Neural cell (in vitro differentiated cells): ENCODE results near the gene HBM. TPM values are rescaled to one million over a fixed set of nuclear protein-coding genes. Genes with fewer than 3 reads are reported as not detected.

Experiments used
- H2AFZ ChIP-seq: fragments of 200-600, 300-800 bp; sonication (generic), shearing (Covaris generic); 2 replicates; pipeline ENCODE4 v1.6.0; 2014; ENCODE audit warnings: low read depth, mild to moderate bottlenecking, antibody characterized with exemption, low read length, moderate library complexity
- H3F3A ChIP-seq: fragments of 200-600 bp; shearing (Covaris generic); 2 replicates; pipeline ENCODE4 v1.6.1; 2016; ENCODE audit warnings: mild to moderate bottlenecking, moderate library complexity, mixed read lengths, antibody characterized with exemption, low read length; ENCODE audit not compliant: insufficient read depth, poor library complexity, severe bottlenecking
- H3K27ac ChIP-seq: fragments of 200-600, 300-800 bp; sonication (generic), shearing (Covaris generic); 2 replicates; pipeline ENCODE4 v1.5.1; 2014; ENCODE audit warnings: mild to moderate bottlenecking, low read length, moderate library complexity
- H3K27me3 ChIP-seq: fragments of 300-800, 200-600 bp; sonication (generic), shearing (Covaris generic); 2 replicates; pipeline ENCODE4 v1.6.0; 2014; ENCODE audit warnings: mild to moderate bottlenecking, low read depth, low read length, moderate library complexity; ENCODE audit not compliant: insufficient read depth
- H3K36me3 ChIP-seq: fragments of 300-800, 200-600 bp; sonication (generic), shearing (Covaris generic); 2 replicates; pipeline ENCODE4 v1.5.1; 2014; ENCODE audit warnings: mild to moderate bottlenecking, antibody characterized with exemption, low read length, moderate library complexity; ENCODE audit not compliant: insufficient read depth
- H3K4me2 ChIP-seq: fragments of 300-800, 200-600 bp; sonication (generic), shearing (Covaris generic); 2 replicates; pipeline ENCODE4 v1.6.0; 2014; ENCODE audit warnings: mild to moderate bottlenecking, low read length
- H3K4me3 ChIP-seq: fragments of 300-800, 200-600 bp; sonication (generic), shearing (Covaris generic); 2 replicates; pipeline ENCODE4 v1.5.1; 2014; ENCODE audit warnings: mild to moderate bottlenecking, low read length, moderate library complexity
- H3K79me2 ChIP-seq: fragments of 200-600 bp; shearing (Covaris generic); replicated peaks from 2 replicates; pipeline ENCODE4 v1.6.0; 2014; ENCODE audit warnings: mild to moderate bottlenecking, low read length, moderate library complexity; ENCODE audit not compliant: insufficient read depth
- H3K9ac ChIP-seq: fragments of 300-800, 200-600 bp; sonication (generic), shearing (Covaris generic); 2 replicates; pipeline ENCODE4 v1.6.1; 2016; ENCODE audit warnings: mild to moderate bottlenecking, low read length, mixed read lengths
- H3K9me2 ChIP-seq: fragments of 200-600 bp; shearing (Covaris generic); 2 replicates; pipeline ENCODE4 v1.6.1; 2016; ENCODE audit warnings: mild to moderate bottlenecking, low read length, mixed read lengths; ENCODE audit not compliant: insufficient read depth
- H3K9me3 ChIP-seq: fragments of 200-600, 300-800 bp; sonication (generic), shearing (Covaris generic); 2 replicates; pipeline ENCODE4 v1.6.1; 2016; ENCODE audit warnings: mild to moderate bottlenecking, mixed run types, low read length, moderate library complexity, mixed read lengths
- H4K20me1 ChIP-seq: fragments of 200-600 bp; shearing (Covaris generic); 2 replicates; pipeline ENCODE4 v1.6.1; 2016; ENCODE audit warnings: mild to moderate bottlenecking, mixed run types; ENCODE audit not compliant: insufficient read depth
- CTCF ChIP-seq: fragments of 450-650 bp; IDR thresholded peaks from 2 replicates; pipeline ENCODE4 v1.5.1; 2014; ENCODE audit warnings: antibody characterized with exemption, mild to moderate bottlenecking, moderate library complexity; ENCODE audit not compliant: poor library complexity, severe bottlenecking
- EP300 ChIP-seq: fragments of 450-650 bp; conservative IDR thresholded peaks from 2 replicates; pipeline ENCODE4 v1.6.1; 2014; ENCODE audit warnings: antibody characterized with exemption, mild to moderate bottlenecking, moderate library complexity; ENCODE audit not compliant: poor library complexity, severe bottlenecking
- EZH2 ChIP-seq: fragments of 200-600, 300-800 bp; shearing (Covaris generic), sonication (generic); IDR thresholded peaks from 2 replicates; pipeline ENCODE4 v1.6.1; 2014; ENCODE audit warnings: antibody characterized with exemption, low read length, borderline replicate concordance, mild to moderate bottlenecking; ENCODE audit not compliant: insufficient read depth, poor library complexity, severe bottlenecking
- MXI1 ChIP-seq: fragments of 450-650 bp; conservative IDR thresholded peaks from 2 replicates; pipeline ENCODE4 v1.6.1; 2014; ENCODE audit warnings: antibody characterized with exemption, mild to moderate bottlenecking; ENCODE audit not compliant: poor library complexity, severe bottlenecking
- POLR2AphosphoS5 ChIP-seq: IDR thresholded peaks from 2 replicates; pipeline ENCODE4 v1.6.1; 2012
- RAD21 ChIP-seq: fragments of 450-650 bp; conservative IDR thresholded peaks from 2 replicates; pipeline ENCODE4 v1.6.1; 2014; ENCODE audit warnings: antibody characterized with exemption, mild to moderate bottlenecking, moderate library complexity
- SMC3 ChIP-seq: fragments of 450-650 bp; conservative IDR thresholded peaks from 2 replicates; pipeline ENCODE4 v1.6.1; 2014; ENCODE audit warnings: antibody characterized with exemption, mild to moderate bottlenecking, moderate library complexity; ENCODE audit not compliant: poor library complexity
- TAF1 ChIP-seq: IDR thresholded peaks from 2 replicates; pipeline ENCODE4 v1.6.1; 2012; ENCODE audit warnings: low read depth
- polyA plus RNA-seq: library from polyadenylated mRNA; depleted of rRNA; stranded (reverse); fragments of >200 nt; gene quantifications from 2 replicates; pipeline ENCODE4 v1.2.3, GENCODE V29; 2014
- TF ChIP-seq, protein P1 (sequence below): IDR thresholded peaks from 2 replicates; pipeline ENCODE4 v1.6.1; 2012; ENCODE audit warnings: borderline replicate concordance

The HBM gene
- polyA plus RNA-seq, 1 donor from 2014 or later: not detected

- no peak overlapping the region for H3K27ac ChIP-seq
- peaks cover 58% of the 10 kb centered on the region for H3K27me3 ChIP-seq
- H3K4me2 ChIP-seq: no peak overlapping the region
- no peaks in the 10 kb centered on the region for H3K79me2 ChIP-seq
- H3K9me2 ChIP-seq: no peaks in the 10 kb centered on the region
- no peaks in the 10 kb centered on the region for H3K9me3 ChIP-seq
- no peak overlapping the region for H2AFZ ChIP-seq
- H3K9ac ChIP-seq: no peak overlapping the region
- H3F3A ChIP-seq: no peaks in the 10 kb centered on the region
- H4K20me1 ChIP-seq: no peaks in the 10 kb centered on the region
- H3K4me3 ChIP-seq: no peak overlapping the region
- no peaks in the 10 kb centered on the region for H3K36me3 ChIP-seq
- no peak for TF ChIP-seq EZH2
- no peak for TF ChIP-seq MXI1
- TF ChIP-seq POLR2AphosphoS5: no peak
- no peak for TF ChIP-seq EP300
- TF ChIP-seq TAF1: no peak
- no peak for TF ChIP-seq CTCF
- no peak for TF ChIP-seq RAD21
- TF ChIP-seq SMC3: no peak
- TF ChIP-seq, protein P1, sequence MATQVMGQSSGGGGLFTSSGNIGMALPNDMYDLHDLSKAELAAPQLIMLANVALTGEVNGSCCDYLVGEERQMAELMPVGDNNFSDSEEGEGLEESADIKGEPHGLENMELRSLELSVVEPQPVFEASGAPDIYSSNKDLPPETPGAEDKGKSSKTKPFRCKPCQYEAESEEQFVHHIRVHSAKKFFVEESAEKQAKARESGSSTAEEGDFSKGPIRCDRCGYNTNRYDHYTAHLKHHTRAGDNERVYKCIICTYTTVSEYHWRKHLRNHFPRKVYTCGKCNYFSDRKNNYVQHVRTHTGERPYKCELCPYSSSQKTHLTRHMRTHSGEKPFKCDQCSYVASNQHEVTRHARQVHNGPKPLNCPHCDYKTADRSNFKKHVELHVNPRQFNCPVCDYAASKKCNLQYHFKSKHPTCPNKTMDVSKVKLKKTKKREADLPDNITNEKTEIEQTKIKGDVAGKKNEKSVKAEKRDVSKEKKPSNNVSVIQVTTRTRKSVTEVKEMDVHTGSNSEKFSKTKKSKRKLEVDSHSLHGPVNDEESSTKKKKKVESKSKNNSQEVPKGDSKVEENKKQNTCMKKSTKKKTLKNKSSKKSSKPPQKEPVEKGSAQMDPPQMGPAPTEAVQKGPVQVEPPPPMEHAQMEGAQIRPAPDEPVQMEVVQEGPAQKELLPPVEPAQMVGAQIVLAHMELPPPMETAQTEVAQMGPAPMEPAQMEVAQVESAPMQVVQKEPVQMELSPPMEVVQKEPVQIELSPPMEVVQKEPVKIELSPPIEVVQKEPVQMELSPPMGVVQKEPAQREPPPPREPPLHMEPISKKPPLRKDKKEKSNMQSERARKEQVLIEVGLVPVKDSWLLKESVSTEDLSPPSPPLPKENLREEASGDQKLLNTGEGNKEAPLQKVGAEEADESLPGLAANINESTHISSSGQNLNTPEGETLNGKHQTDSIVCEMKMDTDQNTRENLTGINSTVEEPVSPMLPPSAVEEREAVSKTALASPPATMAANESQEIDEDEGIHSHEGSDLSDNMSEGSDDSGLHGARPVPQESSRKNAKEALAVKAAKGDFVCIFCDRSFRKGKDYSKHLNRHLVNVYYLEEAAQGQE: no peak
These were observed 12.9 kb downstream of the HBM start for GRCh38 chr16:178668-179015.

DNA sequence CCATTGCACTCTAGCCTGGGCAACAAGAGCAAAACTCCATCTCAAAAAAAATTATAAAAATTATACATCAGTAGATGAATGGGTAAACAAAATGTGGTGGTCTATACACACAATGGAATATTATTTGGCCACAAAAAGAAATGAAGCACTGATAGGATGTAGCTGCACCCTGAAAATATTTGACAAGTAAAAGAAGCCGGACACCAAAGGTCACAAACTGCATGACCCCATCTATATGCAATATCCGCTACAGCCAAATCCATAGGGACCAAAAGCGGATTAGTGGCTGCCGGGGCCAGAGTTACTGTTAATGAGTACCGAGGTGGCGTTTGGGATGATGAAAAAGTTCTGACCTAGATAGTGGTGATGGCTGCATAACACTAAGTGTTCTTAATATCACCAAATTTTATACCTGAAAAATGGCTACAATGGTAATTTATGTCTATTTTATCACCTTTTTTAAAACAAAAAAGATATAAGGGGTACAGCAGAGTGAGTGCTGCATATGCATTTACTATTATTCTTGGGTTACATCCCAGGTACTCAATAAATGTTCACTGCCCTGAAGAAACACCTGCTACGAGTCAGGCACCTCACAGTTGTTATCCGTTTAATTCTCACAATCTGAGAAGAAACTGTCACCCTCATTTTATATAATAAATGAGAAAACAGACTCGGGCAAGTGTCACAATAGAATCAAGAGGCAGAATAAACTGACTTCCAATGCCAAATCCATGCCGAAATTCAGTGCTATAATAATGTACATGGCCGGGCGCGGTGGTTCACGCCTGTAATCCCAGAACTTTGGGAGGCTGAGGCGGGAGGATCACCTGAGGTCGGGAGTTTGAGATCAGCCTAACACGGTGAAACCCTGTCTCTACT lies 13.7 kb downstream of the HBM start:
- no peak overlapping the region for H3K4me2 ChIP-seq
- H3K9me2 ChIP-seq: no peaks in the 10 kb centered on the region
- no peaks in the 10 kb centered on the region for H4K20me1 ChIP-seq
- no peaks in the 10 kb centered on the region for H3K36me3 ChIP-seq
- no peak overlapping the region for H2AFZ ChIP-seq
- TF ChIP-seq CTCF (no peak), SMC3 (no peak), MXI1 (no peak), TAF1 (no peak), POLR2AphosphoS5 (no peak), EP300 (no peak)
- TF ChIP-seq, protein P1: no peak
- no peak overlapping the region for H3K27ac ChIP-seq
- no peak overlapping the region for H3K9ac ChIP-seq
- H3K79me2 ChIP-seq: no peaks in the 10 kb centered on the region
- H3K9me3 ChIP-seq: no peaks in the 10 kb centered on the region
- H3K4me3 ChIP-seq: peak overlapping the region; percentile 65
- H3K27me3 ChIP-seq: peaks cover 53% of the 10 kb centered on the region
- no peaks in the 10 kb centered on the region for H3F3A ChIP-seq
